Caco-2 (cell line): ENCODE data around the gene NFKBIZ. TPM values are rescaled to one million over a fixed set of nuclear protein-coding genes. Genes with fewer than 3 reads are reported as not detected.
A peak's percentile ranks its signal among the peaks of the same experiment; 100 is the strongest.

Experiments used
- BruUV-seq: library from RNA; stranded (reverse); fragments of 400-500 nt; replicated peaks from 2 replicates; lab custom pipeline; 2021; lab: Mats Ljungman, UMichigan
- CTCF ChIA-PET: fragments of 300-600 bp; sonication (Branson Sonifier 250); formaldehyde crosslinking; loops from one replicate; lab custom pipeline; 2022; ENCODE audit warnings: antibody characterized with exemption; lab: Charles Lee
- POLR2A ChIA-PET: fragments of 300-600 bp; sonication (Branson Sonifier 250); formaldehyde crosslinking; loops from one replicate; lab custom pipeline; 2022; ENCODE audit warnings: antibody characterized with exemption; lab: Charles Lee
- DNase-seq, 2 experiments: peaks; one replicate each; pipeline versions ENCODE4 v3.0.0 to v3.0.0-alpha.2; 2020 to 2022
- H3K27me3 ChIP-seq: replicated peaks from 2 replicates; pipeline ENCODE4 v1.6.0; 2011; ENCODE audit warnings: low read length; ENCODE audit not compliant: control insufficient read depth, insufficient read depth
- H3K36me3 ChIP-seq: 2 replicates; pipeline ENCODE4 v1.5.1; 2011; ENCODE audit warnings: low read length; ENCODE audit not compliant: control insufficient read depth, insufficient read depth
- H3K4me1 ChIP-seq: fragments of 250-450 bp; sonication (Bioruptor Pico); 2 replicates; pipeline ENCODE4 v1.5.1; 2020; ENCODE audit warnings: mild to moderate bottlenecking
- H3K4me3 ChIP-seq: 2 replicates; pipeline ENCODE4 v1.5.1; 2011; ENCODE audit warnings: low read depth, mild to moderate bottlenecking, control low read depth, low read length
- H3K9me3 ChIP-seq: fragments of 250-450 bp; sonication (Bioruptor Pico); 2 replicates; pipeline ENCODE4 v1.5.1; 2020; ENCODE audit warnings: mild to moderate bottlenecking, moderate library complexity
- H3K27ac Mint-ChIP-seq: one replicate; pipeline ENCODE4 v1.8.0; 2022; ENCODE audit warnings: mixed read lengths; ENCODE audit not compliant: unreplicated experiment
- H3K27me3 Mint-ChIP-seq: one replicate; pipeline ENCODE4 v1.8.0; 2022; ENCODE audit warnings: mixed read lengths; ENCODE audit not compliant: insufficient read depth, unreplicated experiment
- H3K36me3 Mint-ChIP-seq: one replicate; pipeline ENCODE4 v1.8.0; 2022; ENCODE audit warnings: mild to moderate bottlenecking, mixed read lengths; ENCODE audit not compliant: insufficient read depth, unreplicated experiment
- H3K4me1 Mint-ChIP-seq: one replicate; pipeline ENCODE4 v1.8.0; 2022; ENCODE audit warnings: low read depth, mixed read lengths; ENCODE audit not compliant: unreplicated experiment
- H3K4me3 Mint-ChIP-seq: one replicate; pipeline ENCODE4 v1.8.0; 2022; ENCODE audit warnings: mild to moderate bottlenecking, moderate library complexity, mixed read lengths; ENCODE audit not compliant: unreplicated experiment
- H3K9me3 Mint-ChIP-seq: one replicate; pipeline ENCODE4 v1.8.0; 2022; ENCODE audit warnings: mixed read lengths; ENCODE audit not compliant: unreplicated experiment
- intact Hi-C: fragments of 100-400 bp; cut with micrococcal nuclease; formaldehyde crosslinking; loops from one replicate; pipeline ENCODE4 v1.10.0; 2022; ENCODE audit not compliant: unreplicated experiment
- total RNA-seq: library from RNA; stranded (reverse); gene quantifications from 2 replicates; pipeline ENCODE4 v1.2.3, GENCODE V29; 2022
- TF ChIP-seq, protein P1 (sequence below), 2 experiments: fragments of 200-600 bp in 1 of 2; IDR thresholded peaks; 1 replicate in 1 of 2; 2 replicates in 1 of 2; pipeline versions ENCODE4 v1.5.1 to v1.8.0; 2011 to 2022; ENCODE audit warnings: antibody characterized with exemption in 1 of 2, control low read depth in 1 of 2, inconsistent platforms in 1 of 2, low read depth in 1 of 2, low read length in 1 of 2, mild to moderate bottlenecking in 1 of 2, moderate library complexity in 1 of 2; ENCODE audit not compliant: insufficient read depth in 1 of 2, severe bottlenecking in 1 of 2, unreplicated experiment in 1 of 2

NFKBIZ gene
- total RNA-seq, 1 experiment from 2014 or later = 20.2 TPM

DNA sequence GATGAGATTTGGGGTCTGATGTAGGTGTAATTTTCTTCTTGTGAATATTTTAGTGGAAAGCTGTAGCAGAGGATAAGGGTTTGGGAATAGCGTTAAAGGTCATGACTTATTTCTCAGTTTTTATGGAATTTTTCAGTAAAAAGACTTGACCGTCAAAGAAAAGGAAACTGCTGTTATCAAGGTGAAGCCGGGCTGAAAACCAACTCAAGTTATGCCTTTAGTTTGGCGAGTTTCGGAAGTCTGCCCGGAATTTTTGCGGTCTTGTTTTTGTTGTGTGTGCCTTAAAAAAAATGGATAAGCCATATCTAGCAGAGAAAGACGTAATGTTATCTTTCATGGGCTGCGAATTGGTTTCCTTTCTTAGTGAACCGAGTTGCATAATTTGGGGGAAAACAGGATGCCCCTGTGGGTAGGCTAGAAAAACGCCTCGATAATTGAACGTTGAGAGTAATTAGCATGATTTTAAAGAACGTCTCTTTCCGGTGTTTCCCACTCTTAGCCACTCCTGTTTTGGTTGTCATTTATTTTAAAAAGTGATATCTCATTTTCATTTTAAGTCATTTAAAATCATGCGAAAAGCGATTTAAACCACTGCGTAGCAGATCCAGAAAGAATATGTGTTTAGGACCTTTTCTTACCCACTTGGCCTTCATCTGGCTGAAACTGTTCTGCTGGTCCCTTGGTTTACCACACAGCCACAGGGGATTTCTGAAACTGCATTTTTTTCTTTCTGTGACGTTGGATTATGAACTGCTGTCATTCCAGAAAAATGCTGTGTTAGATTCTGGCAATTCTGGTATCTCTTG lies 1.1 kb downstream of the NFKBIZ start:
- TSS peak; percentile 56 for BruUV-seq
- no peak for DNase-seq
- peaks cover 60% of the 10 kb centered on the region for H3K36me3 Mint-ChIP-seq

DNA sequence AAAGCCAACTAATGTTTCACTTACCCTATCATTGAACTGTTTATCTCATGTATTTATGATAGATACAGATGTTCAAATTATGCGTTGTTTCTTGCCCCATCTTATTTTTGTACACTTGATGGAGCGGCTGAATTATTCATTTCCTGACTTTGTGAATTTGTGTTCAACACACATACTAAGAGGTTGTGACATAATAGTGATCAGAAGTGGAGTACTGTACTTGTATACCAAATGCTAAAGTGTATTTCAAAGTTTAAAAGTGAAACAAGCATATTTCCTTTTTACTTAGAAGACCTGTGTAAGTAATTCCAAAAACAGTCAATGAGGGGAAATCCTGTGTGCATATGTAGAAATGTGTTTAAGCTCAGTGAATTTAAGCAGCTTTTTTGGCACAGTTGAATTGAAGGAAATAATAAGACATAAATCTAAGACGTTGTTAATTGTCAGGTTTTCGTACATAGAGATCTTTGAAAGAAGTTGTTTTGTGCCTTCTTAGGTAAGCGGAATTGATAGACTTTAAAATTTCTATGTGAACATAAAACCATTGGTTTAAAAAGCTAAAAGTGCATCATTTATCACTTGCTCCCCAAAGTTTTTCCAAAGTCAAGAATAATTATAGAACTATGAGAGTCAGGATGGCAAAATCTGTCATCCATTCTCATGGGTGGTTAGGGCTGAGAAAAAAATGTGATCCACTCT lies 1.9 kb downstream of the NFKBIZ start:
- Mint-ChIP-seq H3K27ac (peak overlapping the region; percentile 61), H3K9me3 (no peaks in the 10 kb centered on the region), H3K4me1 (peaks cover 51% of the 10 kb centered on the region), H3K4me3 (peak overlapping the region; percentile 65), H3K27me3 (no peaks in the 10 kb centered on the region), H3K36me3 (peaks cover 67% of the 10 kb centered on the region)
- peak overlapping the region; percentile 96 for H3K4me3 ChIP-seq
- H3K27me3 ChIP-seq = no peaks in the 10 kb centered on the region
- peaks cover 57% of the 10 kb centered on the region for H3K4me1 ChIP-seq
- POLR2A ChIA-PET = no interaction called here
- H3K9me3 ChIP-seq = no peaks in the 10 kb centered on the region
- no TSS peak for BruUV-seq
- intact Hi-C loops = no loop called here
- TF ChIP-seq, protein P1, sequence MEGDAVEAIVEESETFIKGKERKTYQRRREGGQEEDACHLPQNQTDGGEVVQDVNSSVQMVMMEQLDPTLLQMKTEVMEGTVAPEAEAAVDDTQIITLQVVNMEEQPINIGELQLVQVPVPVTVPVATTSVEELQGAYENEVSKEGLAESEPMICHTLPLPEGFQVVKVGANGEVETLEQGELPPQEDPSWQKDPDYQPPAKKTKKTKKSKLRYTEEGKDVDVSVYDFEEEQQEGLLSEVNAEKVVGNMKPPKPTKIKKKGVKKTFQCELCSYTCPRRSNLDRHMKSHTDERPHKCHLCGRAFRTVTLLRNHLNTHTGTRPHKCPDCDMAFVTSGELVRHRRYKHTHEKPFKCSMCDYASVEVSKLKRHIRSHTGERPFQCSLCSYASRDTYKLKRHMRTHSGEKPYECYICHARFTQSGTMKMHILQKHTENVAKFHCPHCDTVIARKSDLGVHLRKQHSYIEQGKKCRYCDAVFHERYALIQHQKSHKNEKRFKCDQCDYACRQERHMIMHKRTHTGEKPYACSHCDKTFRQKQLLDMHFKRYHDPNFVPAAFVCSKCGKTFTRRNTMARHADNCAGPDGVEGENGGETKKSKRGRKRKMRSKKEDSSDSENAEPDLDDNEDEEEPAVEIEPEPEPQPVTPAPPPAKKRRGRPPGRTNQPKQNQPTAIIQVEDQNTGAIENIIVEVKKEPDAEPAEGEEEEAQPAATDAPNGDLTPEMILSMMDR (IDR thresholded peaks at IDR 0.05; ENCODE audit: insufficient read depth in 1 of 2, low read depth in 1 of 2, low read length in 1 of 2, severe bottlenecking in 1 of 2, unreplicated experiment in 1 of 2) = no peak
- DNase-seq = no peak
- CTCF ChIA-PET = interaction anchor here (0.6 kb wide), 1 partner anchor 8 kb away, joined by 3 read pairs; no protein-coding TSS in a partner anchor
- peaks cover 4% of the 10 kb centered on the region for H3K36me3 ChIP-seq

More for the DNA sequence above, 1.1 kb downstream of the NFKBIZ start:
- Mint-ChIP-seq H3K4me1 (peaks cover 46% of the 10 kb centered on the region), H3K4me3 (peak overlapping the region; percentile 65), H3K27ac (peak overlapping the region; percentile 61), H3K27me3 (no peaks in the 10 kb centered on the region), H3K9me3 (no peaks in the 10 kb centered on the region)
- POLR2A ChIA-PET = interaction anchor here (0.6 to 0.9 kb wide), 2 partner anchors 23 to 166 kb away, joined by 3 read pairs; no protein-coding TSS in a partner anchor
- H3K36me3 ChIP-seq = peaks cover 4% of the 10 kb centered on the region
- TF ChIP-seq, protein P1 (IDR thresholded peaks at IDR 0.05; ENCODE audit: insufficient read depth in 1 of 2, low read depth in 1 of 2, low read length in 1 of 2, severe bottlenecking in 1 of 2, unreplicated experiment in 1 of 2) = no peak
- no peaks in the 10 kb centered on the region for H3K27me3 ChIP-seq
- H3K4me3 ChIP-seq = peak overlapping the region; percentile 96
- peaks cover 63% of the 10 kb centered on the region for H3K4me1 ChIP-seq
- no peaks in the 10 kb centered on the region for H3K9me3 ChIP-seq
- intact Hi-C loops = no loop called here
- CTCF ChIA-PET = interaction anchor here (2.0 kb wide), 1 partner anchor 375 kb away, joined by 6 read pairs; no protein-coding TSS in a partner anchor
